ENCODE data around the gene FCF1. TPM values are rescaled to one million over a fixed set of nuclear protein-coding genes. Genes with fewer than 3 reads are reported as not detected.

The FCF1 gene, protein sequence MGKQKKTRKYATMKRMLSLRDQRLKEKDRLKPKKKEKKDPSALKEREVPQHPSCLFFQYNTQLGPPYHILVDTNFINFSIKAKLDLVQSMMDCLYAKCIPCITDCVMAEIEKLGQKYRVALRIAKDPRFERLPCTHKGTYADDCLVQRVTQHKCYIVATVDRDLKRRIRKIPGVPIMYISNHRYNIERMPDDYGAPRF
- polyA plus RNA-seq, result 41.3 TPM
- long read RNA-seq, donor 1, full-length matches to known transcripts, result 4 of 4 reads
- long read RNA-seq, donor 1, partial matches to known transcripts, result 0 of 4 reads
- long read RNA-seq, donor 1, other reads (novel, unspliced or antisense), result 0 of 4 reads
- long read RNA-seq, donor 2, full-length matches to known transcripts, result 3 of 14 reads
- long read RNA-seq, donor 2, partial matches to known transcripts, result 11 of 14 reads
- long read RNA-seq, donor 2, other reads (novel, unspliced or antisense), result 0 of 14 reads
- long read RNA-seq, donor 3, result 0 reads
- long read RNA-seq, donor 4, full-length matches to known transcripts, result 2 of 2 reads
- long read RNA-seq, donor 4, partial matches to known transcripts, result 0 of 2 reads
- long read RNA-seq, donor 4, other reads (novel, unspliced or antisense), result 0 of 2 reads
- long read RNA-seq, donor 5, full-length matches to known transcripts, result 5 of 5 reads
- long read RNA-seq, donor 5, partial matches to known transcripts, result 0 of 5 reads
- long read RNA-seq, donor 5, other reads (novel, unspliced or antisense), result 0 of 5 reads
- long read RNA-seq, donor 6, full-length matches to known transcripts, result 2 of 7 reads
- long read RNA-seq, donor 6, partial matches to known transcripts, result 5 of 7 reads
- long read RNA-seq, donor 6, other reads (novel, unspliced or antisense), result 0 of 7 reads
- long read RNA-seq, donor 7, full-length matches to known transcripts, result 2 of 2 reads
- long read RNA-seq, donor 7, partial matches to known transcripts, result 0 of 2 reads
- long read RNA-seq, donor 7, other reads (novel, unspliced or antisense), result 0 of 2 reads
- long read RNA-seq, donor 8, full-length matches to known transcripts, result 7 of 12 reads
- long read RNA-seq, donor 8, partial matches to known transcripts, result 5 of 12 reads
- long read RNA-seq, donor 8, other reads (novel, unspliced or antisense), result 0 of 12 reads
- long read RNA-seq, donor 9, full-length matches to known transcripts, result 6 of 6 reads
- long read RNA-seq, donor 9, partial matches to known transcripts, result 0 of 6 reads
- long read RNA-seq, donor 9, other reads (novel, unspliced or antisense), result 0 of 6 reads
- long read RNA-seq, donor 10, full-length matches to known transcripts, result 4 of 4 reads
- long read RNA-seq, donor 10, partial matches to known transcripts, result 0 of 4 reads
- long read RNA-seq, donor 10, other reads (novel, unspliced or antisense), result 0 of 4 reads
- long read RNA-seq, donor 11, full-length matches to known transcripts, result 4 of 4 reads
- long read RNA-seq, donor 11, partial matches to known transcripts, result 0 of 4 reads
- long read RNA-seq, donor 11, other reads (novel, unspliced or antisense), result 0 of 4 reads

DNA sequence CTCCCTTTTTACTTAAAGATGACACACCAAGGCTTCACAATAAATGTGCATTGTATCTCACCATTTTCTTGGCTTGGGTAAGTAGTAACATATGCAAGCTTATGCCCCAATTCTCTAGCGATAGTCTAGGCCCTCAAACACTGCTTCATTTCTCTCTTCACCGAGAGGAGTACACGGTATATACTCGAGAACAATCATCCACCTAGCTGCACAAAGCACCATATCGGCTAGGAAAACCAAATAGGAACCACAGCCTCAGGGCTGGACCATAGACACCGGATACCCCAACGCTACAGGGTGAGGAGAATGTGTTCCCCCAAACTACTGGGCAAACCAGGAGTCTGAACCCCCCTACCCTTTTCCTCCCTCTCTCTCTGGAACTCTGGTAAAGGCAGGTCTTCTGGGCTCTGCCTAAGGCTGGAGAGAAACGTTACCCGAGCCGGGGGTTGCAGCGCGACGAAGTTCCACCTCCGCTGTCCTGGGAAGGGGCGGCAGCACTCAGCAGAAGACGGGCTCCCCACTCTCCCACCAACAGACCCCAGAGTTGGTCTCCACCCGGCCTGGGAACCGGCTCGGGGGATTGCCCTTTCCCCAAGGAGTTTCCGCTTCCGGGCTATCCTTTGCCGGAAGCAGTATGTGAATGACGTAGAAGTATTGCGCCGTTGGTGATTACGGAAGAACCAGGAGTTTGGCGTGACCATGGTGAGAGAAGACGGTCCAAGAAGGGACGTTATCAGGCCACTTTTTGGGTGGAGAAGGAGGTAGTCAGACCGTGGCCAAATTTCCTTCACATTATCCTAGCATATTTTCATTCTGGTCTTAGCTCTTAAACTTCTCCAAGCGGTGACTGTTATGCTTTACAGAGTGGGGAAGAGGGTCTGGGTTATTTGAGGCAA, at the start of gene FCF1, which contains the start of gene AREL1:
FCF1 (plus strand) TSS at position 646 of the 896 bp plus-strand sequence; CDS start at position 700, 54 bp downstream.
AREL1 (minus strand) TSS at position 582 of the 896 bp plus-strand sequence. CDS start 27,465 bp downstream, outside the sequence.
- H3K27ac ChIP-seq (ENCODE audit: low read length), result peak within 1 kb of the TSS; percentile 58
- no peaks in the 10 kb centered on the region for H3K27me3 ChIP-seq (ENCODE audit: control insufficient read depth, insufficient read depth, low read length)
- peak; percentile 89 to 91 for DNase-seq
- H3K9me3 ChIP-seq (ENCODE audit: control insufficient read depth, low read depth, low read length), result no peaks in the 10 kb centered on the region
- H3K4me3 ChIP-seq (ENCODE audit: low read length), result peak within 1 kb of the TSS; percentile 99
- H3K36me3 ChIP-seq (ENCODE audit: control insufficient read depth, insufficient read depth, low read length), result peaks cover 17% of the 10 kb centered on the region
- H3K4me1 ChIP-seq (ENCODE audit: control insufficient read depth, insufficient read depth, low read length), result peaks cover 12% of the 10 kb centered on the region
- WGBS (ENCODE audit: insufficient coverage, low lambda C conversion rate), result no CpG with 5 or more reads among the region's 31 CpGs

DNA sequence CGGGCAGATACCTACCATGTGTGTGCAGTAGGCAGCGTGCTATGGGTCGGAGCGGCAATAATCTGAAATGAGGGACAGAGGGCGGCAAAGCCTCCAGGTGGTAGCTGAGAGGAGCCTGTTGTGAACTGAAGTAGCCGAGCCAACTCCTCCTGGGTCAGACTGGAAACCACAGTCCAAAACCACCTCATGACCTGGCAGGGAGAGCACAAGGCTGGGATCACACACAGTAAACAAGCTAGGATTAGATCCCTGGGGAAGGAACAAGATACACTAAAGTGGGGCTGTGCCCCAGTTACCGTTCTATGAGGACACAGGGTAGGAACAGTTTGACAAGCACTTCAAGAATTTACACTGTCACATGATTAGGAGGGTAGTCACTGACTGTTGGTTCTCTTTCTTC, 49.1 kb upstream of the FCF1 start:
- Histone ChIP-seq H3K27me3 (ENCODE audit: control insufficient read depth, insufficient read depth, low read length) (no peaks in the 10 kb centered on the region), H3K27ac (ENCODE audit: low read length) (no peak overlapping the region), H3K4me3 (ENCODE audit: low read length) (no peak overlapping the region), H3K9me3 (ENCODE audit: control insufficient read depth, low read depth, low read length) (no peaks in the 10 kb centered on the region), H3K36me3 (ENCODE audit: control insufficient read depth, insufficient read depth, low read length) (peaks cover 62% of the 10 kb centered on the region), H3K4me1 (ENCODE audit: control insufficient read depth, insufficient read depth, low read length) (no peaks in the 10 kb centered on the region)
- no CpG with 5 or more reads among the region's 7 CpGs for WGBS (ENCODE audit: insufficient coverage, low lambda C conversion rate)
- DNase-seq, result no peak

DNA sequence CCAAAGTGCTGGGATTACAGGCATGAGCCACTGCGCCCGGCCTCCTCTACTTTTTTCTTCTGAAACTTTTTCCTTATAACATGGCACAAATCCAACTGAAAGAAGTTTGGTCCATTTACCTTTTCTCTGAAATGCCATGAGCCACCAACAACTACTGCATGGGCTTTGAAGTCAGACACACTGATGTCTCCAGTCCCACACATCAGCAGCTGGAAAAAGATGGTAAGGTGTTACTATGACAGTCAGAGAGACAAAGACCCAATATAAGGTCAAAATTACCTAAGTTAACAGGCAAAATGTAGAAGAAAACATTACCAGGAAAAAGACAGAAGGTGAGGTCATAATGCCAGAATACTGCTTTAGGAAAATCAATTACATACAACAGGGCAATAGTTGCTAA, 48.2 kb upstream of the FCF1 start:
- WGBS (ENCODE audit: insufficient coverage, low lambda C conversion rate), result no CpG with 5 or more reads among the region's 2 CpGs
- Histone ChIP-seq H3K4me1 (ENCODE audit: control insufficient read depth, insufficient read depth, low read length) (no peaks in the 10 kb centered on the region), H3K27ac (ENCODE audit: low read length) (no peak overlapping the region), H3K9me3 (ENCODE audit: control insufficient read depth, low read depth, low read length) (no peaks in the 10 kb centered on the region), H3K36me3 (ENCODE audit: control insufficient read depth, insufficient read depth, low read length) (peaks cover 67% of the 10 kb centered on the region), H3K27me3 (ENCODE audit: control insufficient read depth, insufficient read depth, low read length) (no peaks in the 10 kb centered on the region), H3K4me3 (ENCODE audit: low read length) (no peak overlapping the region)
- DNase-seq, result no peak

DNA sequence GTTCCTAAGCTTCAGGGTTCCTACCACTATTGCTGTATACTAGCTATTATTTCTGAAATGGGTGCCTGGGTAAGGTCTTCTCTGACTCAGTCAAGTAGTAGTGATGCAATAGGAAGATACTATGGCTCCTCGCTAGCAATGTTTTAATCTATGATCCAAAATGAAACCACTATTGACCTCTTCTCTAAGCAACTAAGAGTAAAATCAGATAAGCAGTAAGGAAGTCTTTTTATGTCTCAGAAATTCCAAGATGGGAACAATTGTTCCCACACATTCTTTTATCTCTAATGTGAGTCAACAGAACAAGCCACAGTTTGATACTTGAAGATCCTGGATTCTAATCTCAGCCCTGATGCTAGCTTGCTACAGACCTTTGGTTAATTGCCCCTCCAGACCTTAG, 45.2 kb upstream of the FCF1 start:
- no CpG with 5 or more reads among the region's 1 CpG for WGBS (ENCODE audit: insufficient coverage, low lambda C conversion rate)
- Histone ChIP-seq H3K4me3 (ENCODE audit: low read length) (no peak overlapping the region), H3K9me3 (ENCODE audit: control insufficient read depth, low read depth, low read length) (no peaks in the 10 kb centered on the region), H3K27me3 (ENCODE audit: control insufficient read depth, insufficient read depth, low read length) (no peaks in the 10 kb centered on the region), H3K36me3 (ENCODE audit: control insufficient read depth, insufficient read depth, low read length) (peaks cover 67% of the 10 kb centered on the region), H3K27ac (ENCODE audit: low read length) (no peak overlapping the region), H3K4me1 (ENCODE audit: control insufficient read depth, insufficient read depth, low read length) (no peaks in the 10 kb centered on the region)
- DNase-seq, result no peak

DNA sequence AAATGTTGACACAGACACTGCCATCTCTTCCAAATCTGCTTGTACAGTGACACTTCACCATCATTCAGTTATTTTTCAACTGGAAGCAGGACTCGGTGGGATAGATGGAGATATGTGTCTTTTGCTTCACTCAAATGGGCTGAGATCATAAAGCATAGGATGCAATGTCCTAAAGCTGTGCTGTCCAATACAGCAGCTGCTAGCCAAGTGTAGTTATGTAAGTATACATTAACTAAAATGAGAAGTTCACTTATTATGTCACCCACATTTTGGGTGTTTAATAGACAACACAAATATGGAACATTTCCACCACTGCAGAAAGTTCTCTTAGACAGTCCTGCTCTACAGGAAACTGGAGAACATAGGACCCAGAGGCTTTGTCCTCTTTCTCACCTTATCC, 43.7 kb upstream of the FCF1 start:
- no peak overlapping the region for H3K27ac ChIP-seq (ENCODE audit: low read length)
- no peaks in the 10 kb centered on the region for H3K4me1 ChIP-seq (ENCODE audit: control insufficient read depth, insufficient read depth, low read length)
- no CpG with 5 or more reads among the region's 1 CpG for WGBS (ENCODE audit: insufficient coverage, low lambda C conversion rate)
- H3K27me3 ChIP-seq (ENCODE audit: control insufficient read depth, insufficient read depth, low read length), result no peaks in the 10 kb centered on the region
- H3K4me3 ChIP-seq (ENCODE audit: low read length), result no peak overlapping the region
- peaks cover 67% of the 10 kb centered on the region for H3K36me3 ChIP-seq (ENCODE audit: control insufficient read depth, insufficient read depth, low read length)
- DNase-seq, result no peak
- no peaks in the 10 kb centered on the region for H3K9me3 ChIP-seq (ENCODE audit: control insufficient read depth, low read depth, low read length)

DNA sequence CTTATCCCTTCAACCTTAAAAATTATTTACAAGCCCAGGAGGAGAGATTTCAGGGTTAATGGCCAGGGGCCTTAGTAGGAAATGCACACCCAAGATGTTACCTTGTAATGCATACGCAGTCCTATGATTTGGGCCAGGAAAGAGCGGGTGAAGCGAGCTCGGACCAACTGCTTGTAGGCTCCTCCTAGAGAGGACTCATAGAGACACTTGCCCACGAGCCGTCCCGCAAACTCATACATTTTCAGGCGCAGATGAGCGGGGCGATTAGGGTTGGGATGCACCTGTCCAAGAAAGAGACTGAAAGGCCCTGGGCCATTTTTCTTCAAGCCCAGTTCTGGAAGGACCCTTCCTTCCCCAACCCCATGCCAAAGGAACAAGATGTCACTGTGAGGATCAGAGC, 43.1 kb upstream of the FCF1 start:
- no CpG with 5 or more reads among the region's 10 CpGs for WGBS (ENCODE audit: insufficient coverage, low lambda C conversion rate)
- peaks cover 68% of the 10 kb centered on the region for H3K36me3 ChIP-seq (ENCODE audit: control insufficient read depth, insufficient read depth, low read length)

DNA sequence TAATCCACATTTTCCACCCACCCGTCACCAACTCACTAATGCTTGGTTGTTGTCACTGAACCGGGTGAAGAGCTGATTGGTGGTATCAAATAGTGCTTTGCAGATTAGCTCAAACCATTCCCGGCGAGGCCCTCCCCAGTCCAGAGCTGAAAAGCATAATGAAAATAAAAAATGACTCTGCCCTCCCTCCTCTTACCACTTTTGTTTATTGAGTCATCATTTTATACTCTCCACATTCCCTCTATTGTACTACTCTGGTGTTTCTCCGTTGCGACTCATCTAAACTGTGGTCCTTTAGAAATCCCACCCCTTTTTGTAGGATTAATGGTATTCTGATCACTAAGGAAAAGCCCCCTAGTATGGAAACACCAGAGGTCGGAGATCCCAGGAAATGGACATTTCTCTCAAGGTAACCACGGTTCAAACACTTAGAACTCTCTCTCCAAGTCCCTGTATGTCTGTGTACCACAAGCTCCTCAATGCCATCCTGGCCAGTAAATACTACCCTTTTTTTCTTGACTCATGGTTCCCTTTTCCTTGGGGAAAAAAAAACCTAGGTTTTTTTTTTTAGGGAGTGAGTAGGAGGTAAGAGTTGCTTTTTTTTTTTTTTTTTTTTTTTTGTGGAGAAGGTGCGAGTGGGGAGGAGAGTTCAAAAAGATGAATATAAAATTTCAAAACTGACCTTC, 42.1 kb upstream of the FCF1 start:
- Histone ChIP-seq H3K27me3 (ENCODE audit: control insufficient read depth, insufficient read depth, low read length) (no peaks in the 10 kb centered on the region), H3K4me1 (ENCODE audit: control insufficient read depth, insufficient read depth, low read length) (no peaks in the 10 kb centered on the region), H3K9me3 (ENCODE audit: control insufficient read depth, low read depth, low read length) (no peaks in the 10 kb centered on the region), H3K4me3 (ENCODE audit: low read length) (no peak overlapping the region), H3K27ac (ENCODE audit: low read length) (no peak overlapping the region), H3K36me3 (ENCODE audit: control insufficient read depth, insufficient read depth, low read length) (peaks cover 71% of the 10 kb centered on the region)
- no peak for DNase-seq
- WGBS (ENCODE audit: insufficient coverage, low lambda C conversion rate), result 93% methylated on average over 3 of the region's 9 CpGs

More for the DNA sequence above, 43.1 kb upstream of the FCF1 start:
- no peaks in the 10 kb centered on the region for H3K9me3 ChIP-seq (ENCODE audit: control insufficient read depth, low read depth, low read length)
- no peak overlapping the region for H3K27ac ChIP-seq (ENCODE audit: low read length)
- H3K4me3 ChIP-seq (ENCODE audit: low read length), result no peak overlapping the region
- no peaks in the 10 kb centered on the region for H3K4me1 ChIP-seq (ENCODE audit: control insufficient read depth, insufficient read depth, low read length)
- DNase-seq, result no peak
- H3K27me3 ChIP-seq (ENCODE audit: control insufficient read depth, insufficient read depth, low read length), result no peaks in the 10 kb centered on the region

DNA sequence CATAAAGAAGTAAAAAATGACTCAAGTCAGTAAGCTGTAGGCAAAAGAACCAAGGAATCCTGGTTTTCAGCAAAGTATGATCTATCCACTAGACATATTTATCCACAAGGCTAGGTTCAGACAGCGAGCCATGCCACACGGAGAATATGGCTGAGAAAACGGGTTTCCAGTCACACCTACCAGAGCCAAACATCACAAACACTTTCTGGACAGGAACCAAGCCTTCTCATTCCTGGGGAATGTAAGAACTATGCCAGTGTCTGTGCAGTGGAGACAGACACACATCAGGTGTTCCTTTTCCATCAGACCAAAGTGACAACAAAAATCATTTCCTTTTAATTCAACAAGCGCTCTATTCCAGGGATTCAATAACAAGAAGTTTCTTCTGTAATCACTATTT, 41.2 kb upstream of the FCF1 start:
- H3K9me3 ChIP-seq (ENCODE audit: control insufficient read depth, low read depth, low read length), result no peaks in the 10 kb centered on the region
- H3K27ac ChIP-seq (ENCODE audit: low read length), result no peak overlapping the region
- no peaks in the 10 kb centered on the region for H3K4me1 ChIP-seq (ENCODE audit: control insufficient read depth, insufficient read depth, low read length)
- H3K36me3 ChIP-seq (ENCODE audit: control insufficient read depth, insufficient read depth, low read length), result peaks cover 77% of the 10 kb centered on the region
- no CpG with 5 or more reads among the region's 4 CpGs for WGBS (ENCODE audit: insufficient coverage, low lambda C conversion rate)
- no peak for DNase-seq
- no peaks in the 10 kb centered on the region for H3K27me3 ChIP-seq (ENCODE audit: control insufficient read depth, insufficient read depth, low read length)
- H3K4me3 ChIP-seq (ENCODE audit: low read length), result no peak overlapping the region

DNA sequence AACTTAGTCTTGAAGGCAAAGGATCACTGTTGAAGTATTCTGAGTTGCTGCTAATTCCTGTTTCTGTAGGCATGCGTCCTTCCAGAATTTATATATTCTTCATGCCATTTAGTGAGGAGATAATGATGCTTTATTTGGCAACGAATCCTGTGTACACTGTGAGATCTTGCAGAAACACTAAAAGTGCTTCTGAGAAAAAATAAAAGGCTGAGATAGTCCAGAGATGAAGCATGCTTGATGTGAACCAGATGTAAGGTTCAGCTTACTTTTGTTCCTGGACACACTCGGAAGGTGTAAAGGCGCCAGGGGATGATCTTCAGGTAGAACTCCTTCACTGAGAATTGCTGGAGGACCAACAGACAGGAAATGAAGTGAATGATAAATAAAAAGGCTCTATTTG, 39.2 kb upstream of the FCF1 start:
- no CpG with 5 or more reads among the region's 4 CpGs for WGBS (ENCODE audit: insufficient coverage, low lambda C conversion rate)
- peaks cover 70% of the 10 kb centered on the region for H3K36me3 ChIP-seq (ENCODE audit: control insufficient read depth, insufficient read depth, low read length)

More for the DNA sequence above, 39.2 kb upstream of the FCF1 start:
- Histone ChIP-seq H3K9me3 (ENCODE audit: control insufficient read depth, low read depth, low read length) (no peaks in the 10 kb centered on the region), H3K4me3 (ENCODE audit: low read length) (no peak overlapping the region), H3K27me3 (ENCODE audit: control insufficient read depth, insufficient read depth, low read length) (no peaks in the 10 kb centered on the region), H3K4me1 (ENCODE audit: control insufficient read depth, insufficient read depth, low read length) (no peaks in the 10 kb centered on the region), H3K27ac (ENCODE audit: low read length) (no peak overlapping the region)
- no peak for DNase-seq

All from large intestine (tissue), 12 donors.